CD4-positive, alpha-beta T cell (primary cell): ENCODE measurements around the gene KCNAB2. TPM values are rescaled to one million over a fixed set of nuclear protein-coding genes. Genes with fewer than 3 reads are reported as not detected.

Experiments used
- ATAC-seq: fragments of 200-7000 bp; cut with Tn5 transposase; one replicate; pipeline ENCODE4 v1.10.0; 2022; ENCODE audit warnings: mild to moderate bottlenecking; ENCODE audit not compliant: poor library complexity
- CTCF ChIA-PET: fragments of 350-600 bp; sonication (Branson Sonifier 250); formaldehyde crosslinking; loops from one replicate; lab custom pipeline; 2021; ENCODE audit warnings: antibody characterized with exemption, inconsistent platforms; lab: Charles Lee
- POLR2A ChIA-PET: fragments of 350-600 bp; sonication (Branson Sonifier 250); formaldehyde crosslinking; loops from one replicate; lab custom pipeline; 2021; ENCODE audit warnings: antibody characterized with exemption, inconsistent platforms; lab: Charles Lee
- DNase-seq, 14 experiments: peaks; one replicate each; pipeline ENCODE4 v3.0.0-alpha.2; 2013 to 2020; ENCODE audit warnings: mixed read lengths in 2 of 14
- H3K27ac ChIP-seq, 2 donors: one replicate each; pipeline versions ENCODE4 v1.5.1 to v1.7.0; 2013; ENCODE audit warnings: low read length in 2 of 2, low read depth in 1 of 2, mild to moderate bottlenecking in 1 of 2
- H3K27me3 ChIP-seq, 2 experiments: 1 replicate in 1 of 2; 2 replicates in 1 of 2; pipeline versions ENCODE4 v1.6.1 to v1.7.0; 2013; ENCODE audit warnings: low read length in 2 of 2, control low read depth in 1 of 2, mild to moderate bottlenecking in 1 of 2, moderate library complexity in 1 of 2; ENCODE audit not compliant: insufficient read depth in 2 of 2, control insufficient read depth in 1 of 2
- H3K36me3 ChIP-seq: one replicate; pipeline ENCODE4 v1.6.1; 2013; ENCODE audit warnings: low read length, control low read depth; ENCODE audit not compliant: insufficient read depth
- H3K4me1 ChIP-seq: one replicate; pipeline ENCODE4 v1.6.1; 2013; ENCODE audit warnings: low read length, control low read depth; ENCODE audit not compliant: insufficient read depth
- H3K4me3 ChIP-seq: one replicate; pipeline ENCODE4 v1.5.1; 2013; ENCODE audit warnings: mild to moderate bottlenecking, low read length, moderate library complexity
- H3K9me3 ChIP-seq, 2 experiments: 1 replicate in 1 of 2; 2 replicates in 1 of 2; pipeline versions ENCODE4 v1.6.1 to v1.7.0; 2013; ENCODE audit warnings: low read length in 2 of 2, mild to moderate bottlenecking in 2 of 2, control low read depth in 1 of 2, moderate library complexity in 1 of 2; ENCODE audit not compliant: control insufficient read depth in 1 of 2, insufficient read depth in 1 of 2
- H3K27ac Mint-ChIP-seq: one replicate; pipeline ENCODE4 v1.8.0; 2020; ENCODE audit warnings: mixed read lengths
- H3K27me3 Mint-ChIP-seq: one replicate; pipeline ENCODE4 v1.8.0; 2021; ENCODE audit warnings: mixed read lengths
- H3K36me3 Mint-ChIP-seq: one replicate; pipeline ENCODE4 v1.8.0; 2021; ENCODE audit warnings: low read depth, mixed read lengths
- H3K4me1 Mint-ChIP-seq: one replicate; pipeline ENCODE4 v1.8.0; 2021; ENCODE audit warnings: low read depth, mixed read lengths
- H3K4me3 Mint-ChIP-seq: one replicate; pipeline ENCODE4 v1.8.0; 2020; ENCODE audit warnings: mild to moderate bottlenecking, mixed read lengths
- H3K9me3 Mint-ChIP-seq: one replicate; pipeline ENCODE4 v1.8.0; 2020; ENCODE audit warnings: mixed read lengths
- CTCF ChIP-seq: fragments of 200-600 bp; IDR thresholded peaks from one replicate; pipeline ENCODE4 v1.8.0; 2022; ENCODE audit warnings: antibody characterized with exemption, mild to moderate bottlenecking
- intact Hi-C, 2 experiments: fragments of 100-400 bp; cut with DNase I in 1 of 2; cut with micrococcal nuclease in 1 of 2; formaldehyde crosslinking; loops; one replicate each; pipeline versions ENCODE4 v1.15.1 to v1.9.0; 2023 to 2025; cut with DNase I, micrococcal nuclease
- total RNA-seq, 174 experiments: library from RNA in 2 of 174; stranded (reverse) in 2 of 174; gene quantifications; one replicate each; pipeline ENCODE4 v1.2.3 and lab custom pipeline; 2021 to 2026

Gene KCNAB2
- total RNA-seq, 2 experiments from 2014 or later = 147 to 155 TPM

GRCh38 chr1:6091823-6092109 lies 46.1 kb downstream of the KCNAB2 start:
- no peaks in the 10 kb centered on the region for H3K9me3 Mint-ChIP-seq
- H3K9me3 ChIP-seq = no peaks in the 10 kb centered on the region
- CTCF ChIA-PET = interaction anchor here (1.0 kb wide), 1 partner anchor 27 kb away, joined by 3 read pairs; no protein-coding TSS in a partner anchor
- no peak overlapping the region for H3K27ac Mint-ChIP-seq
- H3K27me3 Mint-ChIP-seq = no peaks in the 10 kb centered on the region
- POLR2A ChIA-PET = no interaction called here
- no peak overlapping the region for H3K27ac ChIP-seq
- H3K4me1 ChIP-seq = no peaks in the 10 kb centered on the region
- ATAC-seq (no peak), DNase-seq (no peak)
- H3K27me3 ChIP-seq = no peaks in the 10 kb centered on the region
- H3K36me3 ChIP-seq = peaks cover 69% of the 10 kb centered on the region
- no peaks in the 10 kb centered on the region for H3K4me1 Mint-ChIP-seq
- H3K4me3 ChIP-seq = no peak overlapping the region
- H3K4me3 Mint-ChIP-seq = no peak overlapping the region
- TF ChIP-seq CTCF = no peak
- intact Hi-C loops = no loop called here
- H3K36me3 Mint-ChIP-seq = peaks cover 50% of the 10 kb centered on the region

GRCh38 chr1:6092211-6092610 lies 46.5 kb downstream of the KCNAB2 start:
- peaks cover 45% of the 10 kb centered on the region for H3K36me3 Mint-ChIP-seq
- Histone ChIP-seq H3K27me3 (no peaks in the 10 kb centered on the region), H3K36me3 (peaks cover 74% of the 10 kb centered on the region), H3K9me3 (no peaks in the 10 kb centered on the region), H3K27ac (no peak overlapping the region), H3K4me1 (no peaks in the 10 kb centered on the region), H3K4me3 (no peak overlapping the region)
- intact Hi-C loops = no loop called here
- POLR2A ChIA-PET = no interaction called here
- no peak overlapping the region for H3K27ac Mint-ChIP-seq
- DNase-seq = no peak
- H3K9me3 Mint-ChIP-seq = no peaks in the 10 kb centered on the region
- no peaks in the 10 kb centered on the region for H3K27me3 Mint-ChIP-seq
- H3K4me1 Mint-ChIP-seq = no peaks in the 10 kb centered on the region
- CTCF ChIA-PET = no interaction called here
- no peak for ATAC-seq
- no peak for TF ChIP-seq CTCF
- H3K4me3 Mint-ChIP-seq = no peak overlapping the region

- H3K4me1 Mint-ChIP-seq = no peaks in the 10 kb centered on the region
- Histone ChIP-seq H3K4me1 (no peaks in the 10 kb centered on the region), H3K36me3 (peaks cover 70% of the 10 kb centered on the region), H3K27me3 (no peaks in the 10 kb centered on the region), H3K9me3 (no peaks in the 10 kb centered on the region), H3K4me3 (no peak overlapping the region), H3K27ac (no peak overlapping the region)
- no peaks in the 10 kb centered on the region for H3K9me3 Mint-ChIP-seq
- no peak for TF ChIP-seq CTCF
- no peaks in the 10 kb centered on the region for H3K27me3 Mint-ChIP-seq
- intact Hi-C loops = no loop called here
- ChIA-PET POLR2A (no interaction called here), CTCF (no interaction called here)
- DNase-seq (no peak), ATAC-seq (no peak)
- no peak overlapping the region for H3K4me3 Mint-ChIP-seq
- no peak overlapping the region for H3K27ac Mint-ChIP-seq
- H3K36me3 Mint-ChIP-seq = peaks cover 48% of the 10 kb centered on the region
Observed at GRCh38 chr1:6093071-6093470, 47.4 kb downstream of the KCNAB2 start.
